Thymus (tissue), 11 donors: ENCODE data around the gene RAB6C. TPM values are rescaled to one million over a fixed set of nuclear protein-coding genes. Genes with fewer than 3 reads are reported as not detected.
"Not testable (repeated sequence)": the region's sequence is repeated elsewhere in the genome, so short reads cannot be mapped to it uniquely, and the experiment has no call there.

Source experiments
- DNase-seq, 9 donors: peaks; one replicate each; pipeline ENCODE4 v3.0.0-alpha.2; 2013; ENCODE audit warnings: low spot score in 9 of 9, low read depth in 6 of 9, missing footprints in 1 of 9
- H3K27ac ChIP-seq, 2 donors: one replicate each; pipeline ENCODE4 v1.5.1; 2013; ENCODE audit warnings: control low read depth in 1 of 2, low read depth in 1 of 2, low read length in 1 of 2, mild to moderate bottlenecking in 1 of 2, moderate library complexity in 1 of 2
- H3K27me3 ChIP-seq, 2 donors: one replicate each; pipeline ENCODE4 v1.5.1; 2013; ENCODE audit warnings: low read length in 1 of 2; ENCODE audit not compliant: control insufficient read depth in 2 of 2, insufficient read depth in 1 of 2
- H3K36me3 ChIP-seq, 2 donors: one replicate each; pipeline ENCODE4 v1.5.1; 2013; ENCODE audit warnings: low read length in 1 of 2, mild to moderate bottlenecking in 1 of 2, moderate library complexity in 1 of 2; ENCODE audit not compliant: control insufficient read depth in 2 of 2, insufficient read depth in 2 of 2
- H3K4me1 ChIP-seq, 2 donors: one replicate each; pipeline ENCODE4 v1.5.1; 2013; ENCODE audit warnings: low read length in 2 of 2; ENCODE audit not compliant: control insufficient read depth in 2 of 2, insufficient read depth in 2 of 2
- H3K4me3 ChIP-seq, 2 donors: one replicate each; pipeline ENCODE4 v1.5.1; 2013; ENCODE audit warnings: low read length in 2 of 2, control low read depth in 1 of 2, mild to moderate bottlenecking in 1 of 2
- H3K9me3 ChIP-seq, 2 donors: one replicate each; pipeline ENCODE4 v1.5.1; 2013; ENCODE audit warnings: low read length in 1 of 2, mild to moderate bottlenecking in 1 of 2; ENCODE audit not compliant: control insufficient read depth in 2 of 2, insufficient read depth in 1 of 2
- WGBS: extraction: QIAGEN DNeasy Blood & Tissue Kit; methylation state at CpG from one replicate; pipeline ENCODE4 v1.1.7; 2013; 5-methylcytosine and 5-hydroxymethylcytosine counted together
- polyA plus RNA-seq: library from polyadenylated mRNA; stranded (reverse); fragments of 200-250 nt; gene quantifications from one replicate; pipeline ENCODE4 v1.2.3, GENCODE V29; 2013
- total RNA-seq: library from RNA; stranded (reverse); fragments of 120-200 nt; gene quantifications from one replicate; pipeline ENCODE4 v1.2.4, GENCODE V29; 2013
- donor health status: healthy.

Gene RAB6C
- total and polyA plus RNA-seq, 2 donors = 0.05 TPM

GRCh38 chr2:129980246-129980645 is 780 bp downstream of the RAB6C start:
- not testable (repeated sequence) for DNase-seq, H3K36me3 ChIP-seq, H3K27ac ChIP-seq, H3K4me1 ChIP-seq, H3K9me3 ChIP-seq, H3K4me3 ChIP-seq
- H3K27me3 ChIP-seq = peaks cover 2 to 16% of the 10 kb centered on the region in 2 donors
- whole genome bisulfite sequencing = 0% methylated on average over 3 of the region's 13 CpGs

- not testable (repeated sequence) for H3K36me3 ChIP-seq, H3K9me3 ChIP-seq, DNase-seq, H3K4me1 ChIP-seq, H3K4me3 ChIP-seq, H3K27ac ChIP-seq
- H3K27me3 ChIP-seq = peaks cover 2 to 16% of the 10 kb centered on the region in 2 donors
- 77% methylated on average over 7 of the region's 7 CpGs for WGBS
Measured at GRCh38 chr2:129981689-129982088, 2.2 kb downstream of the RAB6C start.

GRCh38 chr2:129984426-129984825 is 5.0 kb downstream of the RAB6C start:
- DNase-seq = no peak
- H3K27me3 ChIP-seq = peaks cover 2 to 5% of the 10 kb centered on the region in 2 donors
- H3K36me3 ChIP-seq = no peaks in the 10 kb centered on the region
- H3K27ac ChIP-seq = no peak overlapping the region
- no peaks in the 10 kb centered on the region for H3K9me3 ChIP-seq
- no peaks in the 10 kb centered on the region for H3K4me1 ChIP-seq
- 91% methylated on average over 2 of the region's 2 CpGs for WGBS
- no peak overlapping the region for H3K4me3 ChIP-seq

- not testable (repeated sequence) for DNase-seq, H3K4me1 ChIP-seq, H3K27ac ChIP-seq, H3K36me3 ChIP-seq, H3K4me3 ChIP-seq, H3K9me3 ChIP-seq
- H3K27me3 ChIP-seq = peaks cover 0 to 16% of the 10 kb centered on the region in 2 donors
- 8% methylated on average over 41 of the region's 49 CpGs for WGBS
Measured at GRCh38 chr2:129992415-129993006, 13.0 kb downstream of the RAB6C start.

GRCh38 chr2:129993151-129993550 is 13.7 kb downstream of the RAB6C start:
- not testable (repeated sequence) for H3K9me3 ChIP-seq, H3K4me1 ChIP-seq, H3K36me3 ChIP-seq, H3K4me3 ChIP-seq, DNase-seq, H3K27ac ChIP-seq
- WGBS = 37% methylated on average over 20 of the region's 20 CpGs
- H3K27me3 ChIP-seq = peaks cover 0 to 16% of the 10 kb centered on the region in 2 donors

GRCh38 chr2:129996657-129997237 is 17.3 kb downstream of the RAB6C start:
- not testable (repeated sequence) for H3K36me3 ChIP-seq, H3K4me1 ChIP-seq, DNase-seq, H3K27ac ChIP-seq, H3K4me3 ChIP-seq, H3K9me3 ChIP-seq
- H3K27me3 ChIP-seq = peaks cover 0 to 12% of the 10 kb centered on the region in 2 donors
- WGBS = 80% methylated on average over 2 of the region's 2 CpGs

- DNase-seq, H3K27me3 ChIP-seq, H3K27ac ChIP-seq, H3K4me3 ChIP-seq, H3K9me3 ChIP-seq, H3K4me1 ChIP-seq, H3K36me3 ChIP-seq: not testable (repeated sequence)
- WGBS = 88% methylated on average over 6 of the region's 6 CpGs
Measured at GRCh38 chr2:129998771-129999170, 19.3 kb downstream of the RAB6C start.

GRCh38 chr2:130005862-130006261 is 26.4 kb downstream of the RAB6C start:
- DNase-seq, H3K27ac ChIP-seq, H3K4me3 ChIP-seq, H3K27me3 ChIP-seq, H3K36me3 ChIP-seq, H3K4me1 ChIP-seq, H3K9me3 ChIP-seq: not testable (repeated sequence)
- WGBS = 9% methylated on average over 39 of the region's 42 CpGs

- H3K27ac ChIP-seq, H3K9me3 ChIP-seq, H3K4me3 ChIP-seq, H3K4me1 ChIP-seq, H3K36me3 ChIP-seq, DNase-seq, H3K27me3 ChIP-seq: not testable (repeated sequence)
- 88% methylated on average over 5 of the region's 5 CpGs for WGBS
Measured at GRCh38 chr2:130016701-130017100, 37.2 kb downstream of the RAB6C start.
